Activated T-cell treated with anti-CD3 and anti-CD28 coated beads, Interleukin-2, amount 50 U/mL, for 4 hours (primary cell): ENCODE results near the gene FDCSP. TPM values are rescaled to one million over a fixed set of nuclear protein-coding genes. Genes with fewer than 3 reads are reported as not detected.

Experiments used
- ATAC-seq, 2 donors: fragments of 200-7000 bp; cut with Tn5 transposase; one replicate each; pipeline ENCODE4 v1.10.0; 2021
- DNase-seq: peaks from one replicate; pipeline ENCODE4 v3.0.0-alpha.2; 2020
- H3K27me3 Mint-ChIP-seq: one replicate; pipeline ENCODE4 v1.8.0; 2021; ENCODE audit warnings: low read depth, mixed read lengths
- H3K36me3 Mint-ChIP-seq: one replicate; pipeline ENCODE4 v1.8.0; 2022; ENCODE audit warnings: mixed read lengths; ENCODE audit not compliant: insufficient read depth
- H3K4me1 Mint-ChIP-seq: one replicate; pipeline ENCODE4 v1.8.0; 2021; ENCODE audit warnings: low read depth, mixed read lengths
- H3K4me3 Mint-ChIP-seq: one replicate; pipeline ENCODE4 v1.8.0; 2021; ENCODE audit warnings: mild to moderate bottlenecking, moderate library complexity, mixed read lengths
- H3K9me3 Mint-ChIP-seq: one replicate; pipeline ENCODE4 v1.8.0; 2021; ENCODE audit warnings: mixed read lengths
- total RNA-seq, 3 donors: library from RNA; stranded (reverse); gene quantifications; one replicate each; pipeline ENCODE4 v1.2.1, GENCODE V29; 2021

The FDCSP gene
- total RNA-seq, 3 donors from 2014 or later, result not detected

GRCh38 chr4:70280567-70280966, 54.6 kb downstream of the FDCSP start:
- H3K36me3 Mint-ChIP-seq, result no peaks in the 10 kb centered on the region
- no peaks in the 10 kb centered on the region for H3K27me3 Mint-ChIP-seq
- H3K4me1 Mint-ChIP-seq, result no peaks in the 10 kb centered on the region
- no peak for ATAC-seq
- H3K9me3 Mint-ChIP-seq, result no peaks in the 10 kb centered on the region
- no peak overlapping the region for H3K4me3 Mint-ChIP-seq
- no peak for DNase-seq

Other genes with a start within 250 kb of the FDCSP start
- not detected for gene STATH, start 230.2 kb upstream of the FDCSP start, total RNA-seq
- not detected for gene HTN3, start 197.7 kb upstream of the FDCSP start, total RNA-seq
- gene HTN1, start 175.7 kb upstream of the FDCSP start, total RNA-seq, result not detected
- gene PRR27, start 71.9 kb upstream of the FDCSP start, total RNA-seq, result not detected
- not detected for gene ODAM, start 30.4 kb upstream of the FDCSP start, total RNA-seq
- not detected for gene CSN3, start 16.5 kb downstream of the FDCSP start, total RNA-seq
- not detected for gene CABS1, start 108.9 kb downstream of the FDCSP start, total RNA-seq
- not detected for gene SMR3A, start 134.6 kb downstream of the FDCSP start, total RNA-seq
- not detected for gene SMR3B, start 157.0 kb downstream of the FDCSP start, total RNA-seq
- not detected for gene OPRPN, start 171.8 kb downstream of the FDCSP start, total RNA-seq
- not detected for gene MUC7, start 246.1 kb downstream of the FDCSP start, total RNA-seq